IPS-15b (cell line): Measurements from ENCODE around the gene GPC3.
"Not testable (repeated sequence)": the region's sequence is repeated elsewhere in the genome, so short reads cannot be mapped to it uniquely, and the experiment has no call there.

Experiments
- H3K27me3 ChIP-seq: one replicate; pipeline ENCODE4 v1.6.1; 2013; ENCODE audit warnings: low read length; ENCODE audit not compliant: control insufficient read depth, insufficient read depth
- H3K36me3 ChIP-seq: one replicate; pipeline ENCODE4 v1.6.1; 2013; ENCODE audit warnings: low read length; ENCODE audit not compliant: control insufficient read depth, insufficient read depth
- H3K4me1 ChIP-seq: one replicate; pipeline ENCODE4 v1.6.1; 2013; ENCODE audit warnings: mild to moderate bottlenecking, low read length; ENCODE audit not compliant: control insufficient read depth, insufficient read depth
- H3K4me3 ChIP-seq: one replicate; pipeline ENCODE4 v1.5.1; 2013; ENCODE audit warnings: low read depth, low read length
- H3K9ac ChIP-seq: one replicate; pipeline ENCODE4 v1.6.1; 2013; ENCODE audit warnings: low read depth, mild to moderate bottlenecking, low read length
- H3K9me3 ChIP-seq: one replicate; pipeline ENCODE4 v1.6.1; 2013; ENCODE audit warnings: mild to moderate bottlenecking, low read length; ENCODE audit not compliant: control insufficient read depth, insufficient read depth

The GPC3 gene

GRCh38 chrX:133907606-133908005 lies 77.8 kb downstream of the GPC3 start:
- no peak overlapping the region for H3K9ac ChIP-seq
- H3K9me3 ChIP-seq, result no peaks in the 10 kb centered on the region
- no peak overlapping the region for H3K4me3 ChIP-seq
- peaks cover 11% of the 10 kb centered on the region for H3K4me1 ChIP-seq
- no peaks in the 10 kb centered on the region for H3K27me3 ChIP-seq
- H3K36me3 ChIP-seq, result no peaks in the 10 kb centered on the region

- no peaks in the 10 kb centered on the region for H3K36me3 ChIP-seq
- no peaks in the 10 kb centered on the region for H3K27me3 ChIP-seq
- H3K4me1 ChIP-seq, result no peaks in the 10 kb centered on the region
- H3K9ac ChIP-seq, result no peak overlapping the region
- H3K9me3 ChIP-seq, result no peaks in the 10 kb centered on the region
- H3K4me3 ChIP-seq, result no peak overlapping the region
Observed at GRCh38 chrX:133905305-133905704, 80.1 kb downstream of the GPC3 start.

GRCh38 chrX:133897593-133898163 lies 87.7 kb downstream of the GPC3 start:
- Histone ChIP-seq H3K9ac (no peak overlapping the region), H3K36me3 (no peaks in the 10 kb centered on the region), H3K9me3 (no peaks in the 10 kb centered on the region), H3K27me3 (no peaks in the 10 kb centered on the region), H3K4me1 (no peaks in the 10 kb centered on the region), H3K4me3 (no peak overlapping the region)

GRCh38 chrX:133892337-133892736 lies 93.1 kb downstream of the GPC3 start:
- H3K4me1 ChIP-seq, result no peaks in the 10 kb centered on the region
- no peaks in the 10 kb centered on the region for H3K36me3 ChIP-seq
- no peaks in the 10 kb centered on the region for H3K27me3 ChIP-seq
- no peaks in the 10 kb centered on the region for H3K9me3 ChIP-seq
- H3K9ac ChIP-seq, result no peak overlapping the region
- no peak overlapping the region for H3K4me3 ChIP-seq

GRCh38 chrX:133888984-133889383 lies 96.4 kb downstream of the GPC3 start:
- Histone ChIP-seq H3K27me3 (no peaks in the 10 kb centered on the region), H3K9me3 (no peaks in the 10 kb centered on the region), H3K9ac (no peak overlapping the region), H3K4me3 (no peak overlapping the region), H3K4me1 (no peaks in the 10 kb centered on the region), H3K36me3 (no peaks in the 10 kb centered on the region)

GRCh38 chrX:133888084-133888483 lies 97.3 kb downstream of the GPC3 start:
- H3K9me3 ChIP-seq, H3K4me1 ChIP-seq, H3K4me3 ChIP-seq, H3K27me3 ChIP-seq, H3K36me3 ChIP-seq, H3K9ac ChIP-seq: not testable (repeated sequence)

GRCh38 chrX:133884430-133885394 lies 100.7 kb downstream of the GPC3 start:
- H3K4me3 ChIP-seq, result no peak overlapping the region
- H3K9ac ChIP-seq, result no peak overlapping the region
- peaks cover 11% of the 10 kb centered on the region for H3K4me1 ChIP-seq
- no peaks in the 10 kb centered on the region for H3K36me3 ChIP-seq
- no peaks in the 10 kb centered on the region for H3K27me3 ChIP-seq
- no peaks in the 10 kb centered on the region for H3K9me3 ChIP-seq

- Histone ChIP-seq H3K36me3 (no peaks in the 10 kb centered on the region), H3K4me1 (peaks cover 11% of the 10 kb centered on the region), H3K9me3 (no peaks in the 10 kb centered on the region), H3K9ac (no peak overlapping the region), H3K27me3 (no peaks in the 10 kb centered on the region), H3K4me3 (no peak overlapping the region)
Observed at GRCh38 chrX:133881893-133882292, 103.5 kb downstream of the GPC3 start.

- Histone ChIP-seq H3K27me3 (no peaks in the 10 kb centered on the region), H3K9ac (no peak overlapping the region), H3K4me3 (no peak overlapping the region), H3K4me1 (peaks cover 11% of the 10 kb centered on the region), H3K9me3 (no peaks in the 10 kb centered on the region), H3K36me3 (no peaks in the 10 kb centered on the region)
Observed at GRCh38 chrX:133881007-133881406, 104.4 kb downstream of the GPC3 start.

- Histone ChIP-seq H3K9me3 (no peaks in the 10 kb centered on the region), H3K9ac (no peak overlapping the region), H3K4me1 (peaks cover 11% of the 10 kb centered on the region), H3K36me3 (no peaks in the 10 kb centered on the region), H3K27me3 (no peaks in the 10 kb centered on the region), H3K4me3 (no peak overlapping the region)
Observed at GRCh38 chrX:133880032-133880443, 105.4 kb downstream of the GPC3 start.

GRCh38 chrX:133878710-133879109 lies 106.7 kb downstream of the GPC3 start:
- H3K9me3 ChIP-seq, result no peaks in the 10 kb centered on the region
- no peak overlapping the region for H3K9ac ChIP-seq
- H3K4me3 ChIP-seq, result no peak overlapping the region
- no peaks in the 10 kb centered on the region for H3K27me3 ChIP-seq
- peaks cover 11% of the 10 kb centered on the region for H3K4me1 ChIP-seq
- H3K36me3 ChIP-seq, result no peaks in the 10 kb centered on the region

GRCh38 chrX:133876646-133877045 lies 108.7 kb downstream of the GPC3 start:
- no peak overlapping the region for H3K4me3 ChIP-seq
- no peaks in the 10 kb centered on the region for H3K27me3 ChIP-seq
- H3K9ac ChIP-seq, result no peak overlapping the region
- H3K36me3 ChIP-seq, result no peaks in the 10 kb centered on the region
- H3K9me3 ChIP-seq, result no peaks in the 10 kb centered on the region
- H3K4me1 ChIP-seq, result peaks cover 3% of the 10 kb centered on the region
